ENCODE measurements around the gene AOC2. TPM values are rescaled to one million over a fixed set of nuclear protein-coding genes. Genes with fewer than 3 reads are reported as not detected.

The AOC2 gene
- total and polyA plus RNA-seq, 9 of the 15 experiments (the other 6 are each of a cell fraction or from before 2014, with no cell fraction given) = 0.08 to 0.91 (median 0.49) TPM

DNA sequence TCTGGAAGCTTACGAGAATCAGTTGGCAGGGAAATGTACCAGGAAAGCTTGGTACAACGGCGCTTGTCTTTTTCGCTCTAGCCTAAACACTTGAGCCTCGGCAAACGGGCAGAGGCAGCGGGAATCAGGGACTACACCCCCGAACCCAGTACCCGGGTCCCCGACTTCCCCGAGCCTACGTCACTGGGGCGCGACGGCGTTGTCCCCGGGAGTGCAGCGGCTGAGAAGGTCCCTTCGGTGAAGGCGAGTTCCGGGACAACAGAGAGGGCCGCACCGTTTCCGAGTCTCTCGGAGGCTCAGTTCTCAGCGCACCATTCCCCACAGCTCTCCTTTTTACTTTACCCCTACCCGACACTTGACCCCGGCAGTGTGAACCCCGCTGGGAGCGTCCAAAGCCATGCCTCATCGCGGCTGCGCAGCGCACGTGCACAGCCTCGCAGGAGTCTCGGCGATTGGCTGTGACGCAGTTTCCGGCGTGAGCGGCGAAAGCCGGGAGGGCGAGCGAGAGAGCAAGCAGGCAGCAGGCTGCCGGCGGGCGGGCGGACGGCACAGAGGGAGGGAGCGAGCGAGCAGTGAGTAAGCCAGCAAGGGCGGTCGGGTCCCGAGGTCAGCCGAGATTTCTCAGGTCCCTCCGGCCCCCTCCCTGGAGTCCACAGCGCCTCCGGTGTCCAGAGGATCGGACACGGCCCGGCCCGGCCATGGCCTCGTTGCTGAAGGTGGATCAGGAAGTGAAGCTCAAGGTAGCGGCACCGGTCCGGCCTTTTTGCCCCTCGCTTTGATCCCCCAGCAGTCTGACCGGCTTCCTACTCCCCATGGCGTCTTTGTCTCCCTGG is 11.2 kb upstream of the AOC2 start, which contains the start of gene PSME3 (continued):
- TF ChIP-seq, protein P1, sequence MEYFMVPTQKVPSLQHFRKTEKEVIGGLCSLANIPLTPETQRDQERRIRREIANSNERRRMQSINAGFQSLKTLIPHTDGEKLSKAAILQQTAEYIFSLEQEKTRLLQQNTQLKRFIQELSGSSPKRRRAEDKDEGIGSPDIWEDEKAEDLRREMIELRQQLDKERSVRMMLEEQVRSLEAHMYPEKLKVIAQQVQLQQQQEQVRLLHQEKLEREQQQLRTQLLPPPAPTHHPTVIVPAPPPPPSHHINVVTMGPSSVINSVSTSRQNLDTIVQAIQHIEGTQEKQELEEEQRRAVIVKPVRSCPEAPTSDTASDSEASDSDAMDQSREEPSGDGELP (CRISPR knock-in tag; IDR thresholded peaks at IDR 0.05; ENCODE audit: borderline replicate concordance) = peak; percentile 86; the same call in 1 of the 2 replicates
- TF ChIP-seq, protein P2, sequence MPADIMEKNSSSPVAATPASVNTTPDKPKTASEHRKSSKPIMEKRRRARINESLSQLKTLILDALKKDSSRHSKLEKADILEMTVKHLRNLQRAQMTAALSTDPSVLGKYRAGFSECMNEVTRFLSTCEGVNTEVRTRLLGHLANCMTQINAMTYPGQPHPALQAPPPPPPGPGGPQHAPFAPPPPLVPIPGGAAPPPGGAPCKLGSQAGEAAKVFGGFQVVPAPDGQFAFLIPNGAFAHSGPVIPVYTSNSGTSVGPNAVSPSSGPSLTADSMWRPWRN (IDR thresholded peaks at IDR 0.05; ENCODE audit: low read depth) = 0 out of 2 replicates have a peak, but pooled peaks have one; percentile 44
- TF ChIP-seq ZSCAN32 (CRISPR knock-in tag; IDR thresholded peaks at IDR 0.05) = no peak
- TF ChIP-seq WHSC1 (IDR thresholded peaks at IDR 0.05; ENCODE audit: low read length) = no peak
- peak; percentile 89 to 91 for TF ChIP-seq SIN3A (IDR thresholded peaks at IDR 0.05; ENCODE audit: borderline replicate concordance in 2 of 2, control insufficient read depth in 1 of 2, low read depth in 2 of 2, low read length in 2 of 2)
- TF ChIP-seq RBM15 (IDR thresholded peaks at IDR 0.05; ENCODE audit: insufficient read depth, low read length) = no peak
- TF ChIP-seq SIN3B (IDR thresholded peaks at IDR 0.05; ENCODE audit: low read depth) = peak; percentile 96
- peak; percentile 81 for TF ChIP-seq HCFC1 (IDR thresholded peaks at IDR 0.05; ENCODE audit: low read depth, low read length)
- TF ChIP-seq, protein P3, sequence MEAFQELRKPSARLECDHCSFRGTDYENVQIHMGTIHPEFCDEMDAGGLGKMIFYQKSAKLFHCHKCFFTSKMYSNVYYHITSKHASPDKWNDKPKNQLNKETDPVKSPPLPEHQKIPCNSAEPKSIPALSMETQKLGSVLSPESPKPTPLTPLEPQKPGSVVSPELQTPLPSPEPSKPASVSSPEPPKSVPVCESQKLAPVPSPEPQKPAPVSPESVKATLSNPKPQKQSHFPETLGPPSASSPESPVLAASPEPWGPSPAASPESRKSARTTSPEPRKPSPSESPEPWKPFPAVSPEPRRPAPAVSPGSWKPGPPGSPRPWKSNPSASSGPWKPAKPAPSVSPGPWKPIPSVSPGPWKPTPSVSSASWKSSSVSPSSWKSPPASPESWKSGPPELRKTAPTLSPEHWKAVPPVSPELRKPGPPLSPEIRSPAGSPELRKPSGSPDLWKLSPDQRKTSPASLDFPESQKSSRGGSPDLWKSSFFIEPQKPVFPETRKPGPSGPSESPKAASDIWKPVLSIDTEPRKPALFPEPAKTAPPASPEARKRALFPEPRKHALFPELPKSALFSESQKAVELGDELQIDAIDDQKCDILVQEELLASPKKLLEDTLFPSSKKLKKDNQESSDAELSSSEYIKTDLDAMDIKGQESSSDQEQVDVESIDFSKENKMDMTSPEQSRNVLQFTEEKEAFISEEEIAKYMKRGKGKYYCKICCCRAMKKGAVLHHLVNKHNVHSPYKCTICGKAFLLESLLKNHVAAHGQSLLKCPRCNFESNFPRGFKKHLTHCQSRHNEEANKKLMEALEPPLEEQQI (IDR thresholded peaks at IDR 0.05) = no peak; the same call in 1 of the 2 replicates
- TF ChIP-seq TAF9B (IDR thresholded peaks at IDR 0.05; ENCODE audit: partially characterized antibody) = peak; percentile 75
- peak; percentile 38; the same call in 1 of the 2 replicates for TF ChIP-seq CHD2 (IDR thresholded peaks at IDR 0.05; ENCODE audit: low read depth, low read length)
- TF ChIP-seq NR1H2 (CRISPR knock-in tag; IDR thresholded peaks at IDR 0.05) = peak; percentile 71; the same call in 1 of the 2 replicates
- no peak for TF ChIP-seq MED1 (CRISPR knock-in tag; IDR thresholded peaks at IDR 0.05; ENCODE audit: borderline replicate concordance)
- TF ChIP-seq, protein P4, sequence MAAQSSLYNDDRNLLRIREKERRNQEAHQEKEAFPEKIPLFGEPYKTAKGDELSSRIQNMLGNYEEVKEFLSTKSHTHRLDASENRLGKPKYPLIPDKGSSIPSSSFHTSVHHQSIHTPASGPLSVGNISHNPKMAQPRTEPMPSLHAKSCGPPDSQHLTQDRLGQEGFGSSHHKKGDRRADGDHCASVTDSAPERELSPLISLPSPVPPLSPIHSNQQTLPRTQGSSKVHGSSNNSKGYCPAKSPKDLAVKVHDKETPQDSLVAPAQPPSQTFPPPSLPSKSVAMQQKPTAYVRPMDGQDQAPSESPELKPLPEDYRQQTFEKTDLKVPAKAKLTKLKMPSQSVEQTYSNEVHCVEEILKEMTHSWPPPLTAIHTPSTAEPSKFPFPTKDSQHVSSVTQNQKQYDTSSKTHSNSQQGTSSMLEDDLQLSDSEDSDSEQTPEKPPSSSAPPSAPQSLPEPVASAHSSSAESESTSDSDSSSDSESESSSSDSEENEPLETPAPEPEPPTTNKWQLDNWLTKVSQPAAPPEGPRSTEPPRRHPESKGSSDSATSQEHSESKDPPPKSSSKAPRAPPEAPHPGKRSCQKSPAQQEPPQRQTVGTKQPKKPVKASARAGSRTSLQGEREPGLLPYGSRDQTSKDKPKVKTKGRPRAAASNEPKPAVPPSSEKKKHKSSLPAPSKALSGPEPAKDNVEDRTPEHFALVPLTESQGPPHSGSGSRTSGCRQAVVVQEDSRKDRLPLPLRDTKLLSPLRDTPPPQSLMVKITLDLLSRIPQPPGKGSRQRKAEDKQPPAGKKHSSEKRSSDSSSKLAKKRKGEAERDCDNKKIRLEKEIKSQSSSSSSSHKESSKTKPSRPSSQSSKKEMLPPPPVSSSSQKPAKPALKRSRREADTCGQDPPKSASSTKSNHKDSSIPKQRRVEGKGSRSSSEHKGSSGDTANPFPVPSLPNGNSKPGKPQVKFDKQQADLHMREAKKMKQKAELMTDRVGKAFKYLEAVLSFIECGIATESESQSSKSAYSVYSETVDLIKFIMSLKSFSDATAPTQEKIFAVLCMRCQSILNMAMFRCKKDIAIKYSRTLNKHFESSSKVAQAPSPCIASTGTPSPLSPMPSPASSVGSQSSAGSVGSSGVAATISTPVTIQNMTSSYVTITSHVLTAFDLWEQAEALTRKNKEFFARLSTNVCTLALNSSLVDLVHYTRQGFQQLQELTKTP (IDR thresholded peaks at IDR 0.05; ENCODE audit: low read depth in 1 of 2, partially characterized antibody in 2 of 2) = peak in 1 of 2 experiments; percentile 83
- TF ChIP-seq NEUROD1 (IDR thresholded peaks at IDR 0.05; ENCODE audit: borderline replicate concordance, low read depth, low read length, partially characterized antibody) = peak; percentile 12
- TF ChIP-seq, protein P5, sequence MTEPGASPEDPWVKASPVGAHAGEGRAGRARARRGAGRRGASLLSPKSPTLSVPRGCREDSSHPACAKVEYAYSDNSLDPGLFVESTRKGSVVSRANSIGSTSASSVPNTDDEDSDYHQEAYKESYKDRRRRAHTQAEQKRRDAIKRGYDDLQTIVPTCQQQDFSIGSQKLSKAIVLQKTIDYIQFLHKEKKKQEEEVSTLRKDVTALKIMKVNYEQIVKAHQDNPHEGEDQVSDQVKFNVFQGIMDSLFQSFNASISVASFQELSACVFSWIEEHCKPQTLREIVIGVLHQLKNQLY (CRISPR knock-in tag; conservative IDR thresholded peaks at IDR 0.05) = 0 out of 4 replicates have a peak, but pooled peaks of 1 of the 2 experiments have one; percentile 62
- peak; percentile 78; the same call in 1 of the 2 replicates for TF ChIP-seq GTF2E2 (tag; IDR thresholded peaks at IDR 0.05)
